HG03095 (cell line): ENCODE measurements around the gene MTMR11.
"Not testable (repeated sequence)": the region's sequence is repeated elsewhere in the genome, so short reads cannot be mapped to it uniquely, and the experiment has no call there.

Source experiments
- ATAC-seq: cut with Tn5 transposase; IDR thresholded peaks from one replicate; pipeline ENCODE4 v1.9.1; 2021; ENCODE audit warnings: moderate library complexity; ENCODE audit not compliant: unreplicated experiment

Gene MTMR11

DNA sequence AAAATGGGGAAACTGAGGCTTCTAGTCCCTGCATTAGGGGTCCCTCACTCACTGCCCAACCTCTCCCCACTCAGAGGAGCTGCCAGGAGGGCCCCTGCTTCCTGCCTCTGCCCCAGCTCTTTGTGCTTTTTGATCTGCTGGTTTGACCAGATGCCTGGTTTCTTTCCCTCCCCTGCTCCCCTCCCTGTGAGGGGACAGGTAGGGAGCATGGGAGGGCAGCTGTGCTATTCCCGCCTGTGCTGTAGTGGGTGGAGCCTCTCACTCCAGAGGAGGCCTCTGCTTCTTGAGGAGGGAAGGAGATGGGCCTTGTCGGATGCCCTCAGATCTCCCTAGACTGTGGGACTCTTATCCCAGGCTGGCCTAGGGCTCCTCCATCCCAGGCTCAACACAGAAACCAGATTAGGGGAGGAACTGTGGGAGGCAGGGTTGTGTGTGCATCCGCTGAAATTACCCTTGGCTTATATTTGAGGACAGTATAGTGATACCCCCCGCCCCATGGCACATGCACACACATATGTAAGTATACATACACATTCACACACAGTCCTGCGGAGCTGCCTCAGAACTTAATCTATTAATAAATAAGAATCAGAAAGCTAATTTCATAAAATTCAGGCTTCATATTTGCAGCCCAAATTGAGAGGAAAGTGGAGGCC, 32.7 kb downstream of the MTMR11 start:
- ATAC-seq: no peak

GRCh38 chr1:149899460-149900284, 37.0 kb downstream of the MTMR11 start, which contains the start of gene BOLA1:
TSS of gene BOLA1 (plus strand) at chr1:149899568. CDS start at chr1:149900060, 492 bp downstream.
- peak; percentile 95 for ATAC-seq

DNA sequence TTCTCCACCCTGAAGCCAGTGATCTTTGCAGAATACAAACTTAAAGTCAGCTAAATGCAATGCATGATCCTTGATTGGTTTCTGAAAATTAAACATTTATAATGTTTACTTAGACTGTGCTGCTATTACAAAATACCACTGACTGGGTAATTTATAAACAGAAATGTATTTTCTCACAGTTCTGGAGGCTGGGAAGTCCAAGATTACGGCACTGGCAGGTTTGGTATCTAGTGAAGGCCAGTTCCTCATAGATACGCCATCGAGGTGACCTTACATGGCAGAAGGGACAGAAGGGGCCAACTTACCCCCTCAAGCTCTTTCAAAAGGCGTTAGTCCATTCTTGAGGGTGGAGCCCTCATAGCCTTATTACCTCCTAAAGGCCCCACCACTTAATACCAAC, 40.1 kb downstream of the MTMR11 start:
- no peak for ATAC-seq

DNA sequence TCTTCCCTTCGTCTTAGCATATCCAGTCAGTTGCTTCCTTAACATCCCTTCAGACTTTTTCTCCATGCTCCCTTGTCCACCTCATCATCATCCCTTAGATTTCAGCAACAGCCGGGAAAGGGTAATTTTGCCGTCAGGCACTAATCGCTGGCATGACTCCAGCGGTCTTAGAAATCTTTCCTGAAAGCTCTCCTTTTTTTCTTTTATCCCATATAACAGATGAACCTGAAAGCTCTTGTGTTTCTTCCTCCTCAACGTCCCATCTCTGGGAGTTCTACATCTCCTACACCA, 47.7 kb downstream of the MTMR11 start:
- no peak for ATAC-seq

DNA sequence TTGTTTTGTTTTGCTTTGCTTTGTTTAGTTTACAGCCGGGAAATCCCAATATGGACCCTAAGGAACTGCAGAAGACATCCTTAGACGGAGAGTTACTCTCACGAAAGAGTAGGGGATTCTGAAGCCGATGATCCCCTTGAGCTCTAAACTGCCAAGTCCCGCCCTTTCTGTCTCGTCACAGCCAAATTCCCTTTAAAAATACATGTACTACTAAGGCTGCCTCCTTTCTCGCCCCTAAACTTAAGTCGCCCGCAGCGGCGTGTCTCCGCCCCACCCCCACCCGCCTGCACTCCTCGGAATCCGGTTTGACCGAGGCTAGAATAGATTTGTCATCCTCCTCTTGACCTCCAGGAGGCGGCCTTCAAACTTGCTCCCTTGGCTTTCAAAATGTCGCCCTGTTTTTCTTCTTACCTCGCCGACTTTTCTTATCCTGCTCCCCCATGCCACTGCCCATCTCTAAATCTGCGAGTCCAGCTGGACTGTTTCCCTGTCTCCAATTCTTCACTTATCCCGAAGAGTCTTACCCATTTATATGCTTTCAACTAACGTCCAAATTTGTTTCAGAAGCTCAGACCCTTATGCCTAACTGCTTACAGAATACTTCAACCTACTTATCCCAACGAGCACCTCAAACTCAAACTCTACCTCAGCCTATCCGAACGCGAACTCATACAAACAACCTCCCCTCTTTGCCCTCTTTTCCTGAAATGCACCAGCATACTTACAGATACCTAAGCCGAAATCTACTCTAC, 48.3 kb downstream of the MTMR11 start:
- peak; percentile 17 for ATAC-seq

GRCh38 chr1:149887456-149888246, 49.0 kb downstream of the MTMR11 start:
- ATAC-seq: peak; percentile 46

DNA sequence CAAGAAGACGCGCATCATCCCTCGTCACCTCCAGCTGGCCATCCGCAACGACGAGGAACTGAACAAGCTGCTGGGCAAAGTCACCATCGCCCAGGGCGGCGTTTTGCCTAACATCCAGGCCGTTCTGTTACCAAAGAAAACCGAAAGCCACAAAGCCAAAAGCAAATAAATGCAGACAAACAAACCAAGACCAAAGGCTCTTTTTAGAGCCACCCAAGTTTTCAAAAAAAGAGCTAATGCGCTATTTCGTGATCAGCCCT, 49.6 kb downstream of the MTMR11 start:
- ATAC-seq: not testable (repeated sequence)

- ATAC-seq: peak; percentile 58
Measured at GRCh38 chr1:149886396-149887195, 50.1 kb downstream of the MTMR11 start.

DNA sequence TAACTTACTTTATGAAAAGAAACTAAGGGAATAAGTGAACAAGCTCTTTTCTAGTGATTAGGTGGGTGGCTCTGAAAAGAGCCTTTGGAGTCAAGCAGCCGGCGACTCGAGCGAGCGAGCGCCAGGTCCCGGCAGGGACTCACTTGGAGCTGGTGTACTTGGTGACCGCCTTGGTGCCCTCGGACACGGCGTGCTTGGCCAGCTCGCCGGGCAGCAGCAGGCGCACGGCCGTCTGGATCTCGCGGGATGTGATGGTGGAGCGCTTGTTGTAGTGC, 50.6 kb downstream of the MTMR11 start:
- ATAC-seq: not testable (repeated sequence)

DNA sequence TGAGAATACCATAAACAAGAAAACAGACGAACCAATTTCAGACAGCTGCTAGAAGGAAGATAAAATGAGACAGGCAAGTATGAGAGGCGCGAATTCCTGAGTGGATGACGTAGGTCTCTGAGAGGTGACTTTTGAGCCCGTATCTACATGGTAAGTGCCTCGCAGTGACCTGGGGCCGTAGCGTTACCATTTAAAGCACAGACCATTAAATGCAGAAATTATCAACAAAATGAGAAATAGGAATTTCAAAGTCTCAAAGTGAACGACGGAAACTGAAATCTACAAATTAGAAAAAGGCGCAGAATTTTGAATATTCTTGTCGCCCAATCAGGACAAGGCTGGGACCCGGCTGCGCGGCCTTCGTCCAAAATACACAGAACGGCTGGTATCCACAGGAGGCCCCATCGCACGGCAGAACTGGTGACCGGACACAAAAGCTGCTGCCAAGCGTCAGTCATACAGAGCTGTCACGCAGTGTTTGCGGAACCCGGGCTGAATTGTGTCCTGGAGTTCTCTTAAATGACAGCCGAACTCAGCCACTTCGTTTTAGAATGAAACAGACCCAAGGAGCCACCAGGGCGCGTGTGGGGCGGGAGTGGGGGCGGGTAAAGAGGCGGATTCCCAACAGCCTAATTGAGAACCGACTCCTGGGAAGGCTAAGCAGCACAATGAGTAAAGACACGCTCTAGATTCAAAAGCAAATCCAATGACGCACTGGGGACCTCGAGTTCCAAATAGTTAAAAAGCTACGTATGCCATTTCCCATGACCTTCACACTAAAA, 51.1 kb downstream of the MTMR11 start:
- no peak for ATAC-seq

DNA sequence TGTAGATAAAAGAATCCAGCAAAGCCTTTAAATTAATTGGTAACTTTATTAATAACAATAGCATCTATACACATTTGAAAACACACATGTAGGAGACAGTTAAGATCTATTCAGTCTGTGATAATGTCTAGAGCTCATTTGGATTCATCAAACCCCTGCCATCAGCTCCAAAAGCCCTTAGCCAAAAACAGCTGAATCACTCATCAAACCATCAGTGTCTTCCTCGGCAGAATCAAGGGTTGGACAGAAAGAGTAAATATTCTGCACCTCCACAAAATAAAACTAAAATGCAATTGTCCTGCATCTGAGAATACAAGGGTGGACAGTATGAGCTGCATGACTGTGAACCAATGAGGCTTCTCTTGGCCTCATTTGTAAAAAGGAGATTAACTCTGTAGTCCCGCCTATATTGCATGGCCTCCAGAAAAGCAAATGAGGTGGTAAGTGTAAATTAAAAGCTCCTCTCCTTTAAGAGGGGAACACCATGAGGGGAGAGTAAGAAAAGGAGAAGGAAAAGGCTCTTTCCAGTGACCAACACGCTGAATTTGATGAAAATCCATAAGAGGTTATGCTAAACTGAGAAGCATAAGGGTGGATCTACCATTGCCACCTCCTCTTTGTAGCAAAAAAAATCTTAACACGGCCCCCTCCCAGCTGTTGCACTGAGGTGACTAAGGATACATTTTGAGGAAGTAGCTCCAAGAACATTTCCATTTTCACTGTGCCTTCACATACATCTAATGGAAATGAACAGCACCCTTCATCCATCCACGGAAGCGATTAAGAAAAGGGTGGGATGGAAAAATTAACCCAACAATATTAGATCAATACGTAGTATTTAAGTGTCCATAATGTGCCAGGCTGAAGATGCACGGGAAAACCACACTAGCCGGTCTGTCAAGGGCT, 52.0 kb downstream of the MTMR11 start:
- ATAC-seq: no peak

DNA sequence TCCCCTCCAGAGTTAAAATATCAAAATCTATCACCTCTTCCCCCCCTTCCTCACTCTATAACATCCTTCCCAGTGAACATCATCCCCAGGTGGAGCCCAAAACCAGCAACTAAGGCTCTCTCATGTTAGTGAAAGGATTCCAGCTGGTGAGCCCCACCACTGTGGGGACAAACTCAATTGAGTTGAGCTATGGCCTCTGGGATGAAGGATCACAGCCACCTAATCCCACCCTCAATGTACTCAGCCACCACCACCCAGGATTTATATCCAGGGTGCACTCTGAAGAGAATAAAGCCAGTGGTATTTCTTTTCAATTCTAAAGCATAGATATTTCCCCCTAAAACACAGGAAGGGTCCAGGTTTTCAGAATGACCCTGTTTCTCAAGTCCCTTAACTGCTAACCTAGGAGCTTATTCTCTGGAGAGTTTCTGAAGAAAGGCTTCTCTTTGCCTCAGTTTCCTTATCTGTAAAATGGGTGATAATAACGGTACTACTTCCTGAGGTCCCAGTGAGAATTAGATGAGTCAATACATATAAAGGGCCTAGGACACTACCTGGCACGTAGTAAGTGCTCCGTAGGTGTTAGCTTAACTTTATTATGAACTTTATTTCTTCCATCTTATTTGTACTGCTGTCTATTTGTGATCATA, 53.0 kb downstream of the MTMR11 start:
- ATAC-seq: no peak

- ATAC-seq: no peak
Measured at GRCh38 chr1:149881876-149882275, 54.8 kb downstream of the MTMR11 start.

GRCh38 chr1:149879556-149879955, 57.1 kb downstream of the MTMR11 start:
- no peak for ATAC-seq
